Measurements from ENCODE around the gene PGD. TPM values are rescaled to one million over a fixed set of nuclear protein-coding genes. Genes with fewer than 3 reads are reported as not detected.

Gene PGD
- total and polyA plus RNA-seq, 2 of the 13 experiments (the other 11 are each of a cell fraction or from before 2014, with no cell fraction given), result 64.8 to 210 TPM

DNA sequence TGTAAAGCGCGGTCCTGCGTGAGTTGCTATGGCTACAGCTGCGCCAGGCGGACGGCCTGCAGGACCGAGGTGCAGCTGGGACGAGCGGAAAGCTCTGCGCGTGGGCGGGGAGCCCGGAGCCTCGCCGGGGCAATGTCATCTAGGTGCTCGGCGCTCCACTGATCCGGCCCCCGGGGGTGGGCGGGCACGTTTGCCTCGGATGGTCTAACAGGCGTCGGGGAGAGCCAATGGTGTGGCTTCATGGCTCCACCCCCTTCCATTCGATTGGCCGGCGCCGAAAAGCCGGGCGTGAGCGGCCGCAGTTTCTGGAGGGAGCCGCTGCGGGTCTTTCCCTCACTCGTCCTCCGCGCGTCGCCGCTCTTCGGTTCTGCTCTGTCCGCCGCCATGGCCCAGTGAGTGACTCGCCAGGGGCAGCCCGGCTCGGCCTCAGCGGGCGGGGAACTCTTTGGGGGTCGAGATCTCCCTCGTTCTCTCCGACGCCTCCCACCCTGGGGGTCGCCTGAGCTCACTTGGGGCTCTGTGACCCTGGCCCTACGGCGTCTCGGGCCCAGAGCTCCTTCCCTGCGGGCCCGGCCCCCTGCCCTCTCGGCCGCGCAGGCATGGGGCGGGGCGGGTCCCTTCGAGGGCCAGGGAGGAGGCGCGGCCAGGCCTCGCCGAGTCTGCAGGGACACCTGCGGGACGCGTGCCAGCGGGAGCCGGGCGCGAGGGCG is at the start of gene PGD (continued):
- TF ChIP-seq RCOR2 (CRISPR knock-in tag; IDR thresholded peaks at IDR 0.05) (no peak), MAFF (IDR thresholded peaks at IDR 0.05; ENCODE audit: low read depth, low read length) (no peak; the same call in 1 of the 2 replicates), NFRKB (IDR thresholded peaks at IDR 0.05) (no peak), ZNF292 (CRISPR knock-in tag; IDR thresholded peaks at IDR 0.05; ENCODE audit: borderline replicate concordance, low read depth) (peak; percentile 92), ARHGAP35 (CRISPR knock-in tag; IDR thresholded peaks at IDR 0.05; ENCODE audit: borderline replicate concordance) (peak; percentile 68; the same call in 1 of the 2 replicates), HMGA1 (CRISPR knock-in tag; conservative IDR thresholded peaks at IDR 0.05) (no peak), ZNF644 (CRISPR knock-in tag; IDR thresholded peaks at IDR 0.05; ENCODE audit: low read depth) (no peak), ZNF572 (CRISPR knock-in tag; IDR thresholded peaks at IDR 0.05) (no peak), ZMYM2 (CRISPR knock-in tag; IDR thresholded peaks at IDR 0.05) (no peak), ZNF256 (CRISPR knock-in tag; conservative IDR thresholded peaks at IDR 0.05) (peak; percentile 78; the same call in 1 of the 2 replicates), HOXA7 (CRISPR knock-in tag; IDR thresholded peaks at IDR 0.05) (no peak), AGO2 (optimal IDR thresholded peaks at IDR 0.05; ENCODE audit: low read depth, low read length) (peak; percentile 92), NPAS2 (CRISPR knock-in tag; IDR thresholded peaks at IDR 0.05; ENCODE audit: borderline replicate concordance) (no peak), ESRRA (CRISPR knock-in tag; IDR thresholded peaks at IDR 0.05; ENCODE audit: low read depth) (peak; percentile 56; the same call in 1 of the 2 replicates), MXD1 (CRISPR knock-in tag; IDR thresholded peaks at IDR 0.05) (peak; percentile 78), ONECUT2 (CRISPR knock-in tag; IDR thresholded peaks at IDR 0.05) (no peak), SMARCC2 (IDR thresholded peaks at IDR 0.05) (no peak), FOXA1 (IDR thresholded peaks at IDR 0.05) (no peak), FOXA1 (CRISPR knock-in tag; IDR thresholded peaks at IDR 0.05) (peak; percentile 31; the same call in 1 of the 2 replicates), NRL (CRISPR knock-in tag; IDR thresholded peaks at IDR 0.05; ENCODE audit: borderline replicate concordance) (no peak; the same call in 1 of the 2 replicates), ATRX (CRISPR knock-in tag; IDR thresholded peaks at IDR 0.05; ENCODE audit: borderline replicate concordance) (no peak), ZNF879 (CRISPR knock-in tag; IDR thresholded peaks at IDR 0.05) (no peak), ZNF160 (CRISPR knock-in tag; IDR thresholded peaks at IDR 0.05) (no peak), CBX5 (CRISPR knock-in tag; IDR thresholded peaks at IDR 0.05; ENCODE audit: borderline replicate concordance) (peak; percentile 64; the same call in 1 of the 2 replicates)
- TF ChIP-seq, protein P1, sequence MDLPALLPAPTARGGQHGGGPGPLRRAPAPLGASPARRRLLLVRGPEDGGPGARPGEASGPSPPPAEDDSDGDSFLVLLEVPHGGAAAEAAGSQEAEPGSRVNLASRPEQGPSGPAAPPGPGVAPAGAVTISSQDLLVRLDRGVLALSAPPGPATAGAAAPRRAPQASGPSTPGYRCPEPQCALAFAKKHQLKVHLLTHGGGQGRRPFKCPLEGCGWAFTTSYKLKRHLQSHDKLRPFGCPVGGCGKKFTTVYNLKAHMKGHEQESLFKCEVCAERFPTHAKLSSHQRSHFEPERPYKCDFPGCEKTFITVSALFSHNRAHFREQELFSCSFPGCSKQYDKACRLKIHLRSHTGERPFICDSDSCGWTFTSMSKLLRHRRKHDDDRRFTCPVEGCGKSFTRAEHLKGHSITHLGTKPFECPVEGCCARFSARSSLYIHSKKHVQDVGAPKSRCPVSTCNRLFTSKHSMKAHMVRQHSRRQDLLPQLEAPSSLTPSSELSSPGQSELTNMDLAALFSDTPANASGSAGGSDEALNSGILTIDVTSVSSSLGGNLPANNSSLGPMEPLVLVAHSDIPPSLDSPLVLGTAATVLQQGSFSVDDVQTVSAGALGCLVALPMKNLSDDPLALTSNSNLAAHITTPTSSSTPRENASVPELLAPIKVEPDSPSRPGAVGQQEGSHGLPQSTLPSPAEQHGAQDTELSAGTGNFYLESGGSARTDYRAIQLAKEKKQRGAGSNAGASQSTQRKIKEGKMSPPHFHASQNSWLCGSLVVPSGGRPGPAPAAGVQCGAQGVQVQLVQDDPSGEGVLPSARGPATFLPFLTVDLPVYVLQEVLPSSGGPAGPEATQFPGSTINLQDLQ (CRISPR knock-in tag; IDR thresholded peaks at IDR 0.05), result peak; percentile 87; the same call in 1 of the 2 replicates
- TF ChIP-seq, protein P2, sequence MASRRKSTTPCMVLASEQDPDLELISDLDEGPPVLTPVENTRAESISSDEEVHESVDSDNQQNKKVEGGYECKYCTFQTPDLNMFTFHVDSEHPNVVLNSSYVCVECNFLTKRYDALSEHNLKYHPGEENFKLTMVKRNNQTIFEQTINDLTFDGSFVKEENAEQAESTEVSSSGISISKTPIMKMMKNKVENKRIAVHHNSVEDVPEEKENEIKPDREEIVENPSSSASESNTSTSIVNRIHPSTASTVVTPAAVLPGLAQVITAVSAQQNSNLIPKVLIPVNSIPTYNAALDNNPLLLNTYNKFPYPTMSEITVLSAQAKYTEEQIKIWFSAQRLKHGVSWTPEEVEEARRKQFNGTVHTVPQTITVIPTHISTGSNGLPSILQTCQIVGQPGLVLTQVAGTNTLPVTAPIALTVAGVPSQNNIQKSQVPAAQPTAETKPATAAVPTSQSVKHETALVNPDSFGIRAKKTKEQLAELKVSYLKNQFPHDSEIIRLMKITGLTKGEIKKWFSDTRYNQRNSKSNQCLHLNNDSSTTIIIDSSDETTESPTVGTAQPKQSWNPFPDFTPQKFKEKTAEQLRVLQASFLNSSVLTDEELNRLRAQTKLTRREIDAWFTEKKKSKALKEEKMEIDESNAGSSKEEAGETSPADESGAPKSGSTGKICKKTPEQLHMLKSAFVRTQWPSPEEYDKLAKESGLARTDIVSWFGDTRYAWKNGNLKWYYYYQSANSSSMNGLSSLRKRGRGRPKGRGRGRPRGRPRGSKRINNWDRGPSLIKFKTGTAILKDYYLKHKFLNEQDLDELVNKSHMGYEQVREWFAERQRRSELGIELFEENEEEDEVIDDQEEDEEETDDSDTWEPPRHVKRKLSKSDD (CRISPR knock-in tag; IDR thresholded peaks at IDR 0.05; ENCODE audit: low read depth), result no peak; the same call in 1 of the 2 replicates
